SH-SY5Y (cell line): ENCODE results near the gene MGME1.

Source experiments
- GATA2 ChIP-seq: IDR thresholded peaks from 2 replicates; pipeline ENCODE4 v1.6.1; 2011; ENCODE audit warnings: mild to moderate bottlenecking, low read depth, low read length
- GATA3 ChIP-seq: IDR thresholded peaks from 2 replicates; pipeline ENCODE4 v1.6.1; 2011; ENCODE audit warnings: low read depth, mild to moderate bottlenecking, low read length, moderate library complexity

GRCh38 chr20:17976305-17976704, 7.5 kb downstream of the MGME1 start:
- no peak for TF ChIP-seq GATA2
- TF ChIP-seq GATA3, result no peak
